Uterus (tissue), 2 donors: Measurements from ENCODE around the gene PRKAR1B.

ENCODE experiments used
- CTCF ChIP-seq, 4 experiments: fragments of 200-600 bp in 2 of 4; fragments of 450-650 bp in 2 of 4; sonication (generic) in 2 of 4; IDR thresholded peaks; one replicate each; pipeline ENCODE4 v1.5.1; 2016 to 2019; ENCODE audit warnings: antibody characterized with exemption in 4 of 4, mild to moderate bottlenecking in 2 of 4, moderate library complexity in 1 of 4
- POLR2A ChIP-seq, 2 donors: fragments of 450-650 bp; IDR thresholded peaks; one replicate each; pipeline ENCODE4 v1.6.1; 2016; ENCODE audit warnings: antibody characterized with exemption in 2 of 2, mild to moderate bottlenecking in 1 of 2, moderate library complexity in 1 of 2

- TF ChIP-seq POLR2A (IDR thresholded peaks at IDR 0.05) (no peak), CTCF (IDR thresholded peaks at IDR 0.05) (no peak)
Measured at GRCh38 chr7:575425-576366, 151.4 kb downstream of the PRKAR1B start.
